Stomach (tissue), 9 donors: ENCODE results near the gene DOCK1. TPM values are rescaled to one million over a fixed set of nuclear protein-coding genes. Genes with fewer than 3 reads are reported as not detected.

ENCODE experiments used
- DNase-seq, 2 donors: peaks; one replicate each; pipeline versions ENCODE4 v3.0.0 to v3.0.0-alpha.2; 2013 to 2019
- H3K27ac ChIP-seq, 5 donors: fragments of 200-600 bp in 4 of 5; sonication (generic) in 4 of 5; one replicate each; pipeline ENCODE4 v1.5.1; 2013 to 2019; ENCODE audit warnings: mild to moderate bottlenecking in 1 of 5, moderate library complexity in 1 of 5
- H3K27me3 ChIP-seq, 3 donors: fragments of 200-600 bp; sonication (generic); one replicate each; pipeline ENCODE4 v1.5.1; 2017 to 2019; ENCODE audit warnings: mixed run types in 1 of 3
- H3K36me3 ChIP-seq, 4 donors: fragments of 200-600 bp; sonication (generic); 1 replicate in 3 of 4; 2 replicates in 1 of 4; pipeline ENCODE4 v1.5.1; 2016 to 2019
- H3K4me1 ChIP-seq, 4 donors: fragments of 200-600 bp; sonication (generic); one replicate each; pipeline ENCODE4 v1.5.1; 2016 to 2019
- H3K4me3 ChIP-seq, 4 donors: fragments of 200-600 bp; sonication (generic) in 3 of 4; one replicate each; pipeline ENCODE4 v1.5.1; 2016 to 2019; ENCODE audit warnings: mild to moderate bottlenecking in 1 of 4
- H3K9me3 ChIP-seq, 4 donors: fragments of 200-600 bp; sonication (generic); one replicate each; pipeline ENCODE4 v1.5.1; 2016 to 2019
- EP300 ChIP-seq: sonication (generic); formaldehyde crosslinking; IDR thresholded peaks from one replicate; pipeline ENCODE4 v1.6.1; 2017; ENCODE audit warnings: antibody characterized with exemption
- POLR2A ChIP-seq, 4 donors: fragments of 450-650 bp; IDR thresholded peaks; one replicate each; pipeline ENCODE4 v1.6.1; 2016; ENCODE audit warnings: antibody characterized with exemption in 4 of 4, control low read depth in 2 of 4, mild to moderate bottlenecking in 1 of 4, moderate library complexity in 1 of 4
- POLR2AphosphoS5 ChIP-seq, 3 donors: sonication (generic); formaldehyde crosslinking; IDR thresholded peaks; one replicate each; pipeline ENCODE4 v1.6.1; 2016; ENCODE audit warnings: antibody characterized with exemption in 3 of 3
- WGBS, 5 donors: extraction: QIAGEN DNeasy Blood & Tissue Kit in 3 of 5; methylation state at CpG; one replicate each; pipeline versions ENCODE4 v1.1.5 to v1.1.7; 2013 to 2018; 5-methylcytosine and 5-hydroxymethylcytosine counted together
- intact Hi-C: fragments of 100-400 bp; cut with DNase I; formaldehyde crosslinking; loops from one replicate; pipeline ENCODE4 v1.15.1; 2023; ENCODE audit warnings: low total_unique reads
- polyA plus RNA-seq, 3 donors: library from polyadenylated mRNA; stranded (reverse); fragments of 200-250 nt; gene quantifications; one replicate each; pipeline ENCODE4 v1.2.3, GENCODE V29; 2013
- total RNA-seq, 5 donors: library from RNA; depleted of rRNA; stranded (reverse); fragments of >200 nt; gene quantifications; one replicate each; pipeline versions ENCODE4 v1.1.0 to v1.2.3, GENCODE V29; 2014 to 2016
- TF ChIP-seq, protein P1 (sequence below), 7 experiments: fragments of 450-650 bp in 4 of 7; fragments of 200-600 bp in 3 of 7; sonication (generic) in 3 of 7; IDR thresholded peaks; one replicate each; pipeline ENCODE4 v1.5.1; 2016 to 2019; ENCODE audit warnings: antibody characterized with exemption in 7 of 7, control low read depth in 2 of 7, mild to moderate bottlenecking in 1 of 7
- donor health status: healthy with polysubstance abuse.
- donor health status: Bipolar disorder and iron deficiency.
- donor health status: healthy.

DOCK1 gene
- total and polyA plus RNA-seq, 8 donors: 8.4 to 114 (median 35.0) TPM

DNA sequence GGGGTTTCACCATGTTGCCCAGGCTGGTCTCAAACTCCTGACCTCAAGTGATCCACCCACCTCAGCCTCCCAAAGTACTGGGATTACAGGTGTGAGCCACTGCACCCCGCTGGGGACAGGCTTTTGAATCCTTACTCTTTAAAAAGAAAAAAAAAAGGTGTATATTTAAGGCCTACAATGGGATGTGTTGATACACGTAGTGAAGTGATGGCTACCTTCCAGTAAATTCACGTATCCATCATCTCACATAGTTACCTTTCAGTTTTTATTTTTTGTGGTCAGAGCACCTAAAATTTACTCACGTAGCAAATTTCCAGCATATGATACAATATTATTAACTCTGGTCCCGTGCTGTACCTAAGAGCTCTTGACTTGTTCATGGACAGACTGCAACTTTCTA is 410.7 kb downstream of the DOCK1 start:
- Histone ChIP-seq H3K9me3 (no peaks in the 10 kb centered on the region), H3K4me1 (peaks cover 0 to 10% (median 0%) of the 10 kb centered on the region in 4 donors), H3K36me3 (no peaks in the 10 kb centered on the region), H3K27ac (no peak overlapping the region), H3K4me3 (no peak overlapping the region), H3K27me3 (no peaks in the 10 kb centered on the region)
- intact Hi-C loops: no loop called here
- DNase-seq: no peak
- 90 to 92% (median 91%) methylated on average over 5 of the region's 5 CpGs for WGBS, 5 donors
- TF ChIP-seq POLR2AphosphoS5 (IDR thresholded peaks at IDR 0.05) (no peak), EP300 (no peak), POLR2A (IDR thresholded peaks at IDR 0.05) (no peak)
- TF ChIP-seq, protein P1, sequence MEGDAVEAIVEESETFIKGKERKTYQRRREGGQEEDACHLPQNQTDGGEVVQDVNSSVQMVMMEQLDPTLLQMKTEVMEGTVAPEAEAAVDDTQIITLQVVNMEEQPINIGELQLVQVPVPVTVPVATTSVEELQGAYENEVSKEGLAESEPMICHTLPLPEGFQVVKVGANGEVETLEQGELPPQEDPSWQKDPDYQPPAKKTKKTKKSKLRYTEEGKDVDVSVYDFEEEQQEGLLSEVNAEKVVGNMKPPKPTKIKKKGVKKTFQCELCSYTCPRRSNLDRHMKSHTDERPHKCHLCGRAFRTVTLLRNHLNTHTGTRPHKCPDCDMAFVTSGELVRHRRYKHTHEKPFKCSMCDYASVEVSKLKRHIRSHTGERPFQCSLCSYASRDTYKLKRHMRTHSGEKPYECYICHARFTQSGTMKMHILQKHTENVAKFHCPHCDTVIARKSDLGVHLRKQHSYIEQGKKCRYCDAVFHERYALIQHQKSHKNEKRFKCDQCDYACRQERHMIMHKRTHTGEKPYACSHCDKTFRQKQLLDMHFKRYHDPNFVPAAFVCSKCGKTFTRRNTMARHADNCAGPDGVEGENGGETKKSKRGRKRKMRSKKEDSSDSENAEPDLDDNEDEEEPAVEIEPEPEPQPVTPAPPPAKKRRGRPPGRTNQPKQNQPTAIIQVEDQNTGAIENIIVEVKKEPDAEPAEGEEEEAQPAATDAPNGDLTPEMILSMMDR (IDR thresholded peaks at IDR 0.05): no peak

DNA sequence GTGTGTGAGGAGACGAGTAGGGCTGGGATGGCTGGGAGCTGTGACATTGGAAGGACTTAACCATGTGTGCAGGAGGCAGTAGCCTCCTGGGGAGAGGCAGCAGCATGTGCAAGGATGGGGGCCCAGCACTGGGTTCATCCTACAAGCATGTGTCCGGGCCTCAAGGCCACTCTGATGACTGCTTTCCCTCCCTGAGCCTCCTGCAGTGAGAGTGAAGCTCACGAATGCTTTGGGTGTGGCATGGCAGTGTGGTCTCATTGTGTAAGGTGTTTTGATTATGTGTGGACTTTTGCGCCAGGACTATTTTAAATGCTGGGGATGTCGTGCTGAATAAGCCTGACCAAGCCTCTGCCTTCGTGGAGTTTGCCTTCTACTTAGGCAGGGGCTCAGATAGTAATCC is 413.2 kb downstream of the DOCK1 start:
- Histone ChIP-seq H3K27ac (no peak overlapping the region), H3K27me3 (no peaks in the 10 kb centered on the region), H3K4me1 (peaks cover 0 to 3% (median 0%) of the 10 kb centered on the region in 4 donors), H3K4me3 (no peak overlapping the region), H3K36me3 (peaks cover 0 to 5% (median 0%) of the 10 kb centered on the region in 4 donors), H3K9me3 (no peaks in the 10 kb centered on the region)
- 72 to 80% (median 78%) methylated on average over 6 of the region's 6 CpGs for WGBS, 5 donors
- intact Hi-C loops: no loop called here
- DNase-seq: no peak
- TF ChIP-seq, protein P1 (IDR thresholded peaks at IDR 0.05): no peak
- TF ChIP-seq EP300 (no peak), POLR2AphosphoS5 (IDR thresholded peaks at IDR 0.05) (no peak), POLR2A (IDR thresholded peaks at IDR 0.05) (no peak)

- Histone ChIP-seq H3K27me3 (no peaks in the 10 kb centered on the region), H3K9me3 (no peaks in the 10 kb centered on the region), H3K4me3 (no peak overlapping the region), H3K4me1 (peaks cover 0 to 3% (median 0%) of the 10 kb centered on the region in 4 donors), H3K27ac (no peak overlapping the region), H3K36me3 (peaks cover 0 to 5% (median 0%) of the 10 kb centered on the region in 4 donors)
- 96 to 98% (median 96%) methylated on average over 9 of the region's 9 CpGs for whole genome bisulfite sequencing, 5 donors
- DNase-seq: no peak
- intact Hi-C loops: no loop called here
- TF ChIP-seq POLR2A (IDR thresholded peaks at IDR 0.05) (no peak), EP300 (no peak), POLR2AphosphoS5 (IDR thresholded peaks at IDR 0.05) (no peak)
- TF ChIP-seq, protein P1 (IDR thresholded peaks at IDR 0.05): no peak
Observed at GRCh38 chr10:127319271-127319670, 414.0 kb downstream of the DOCK1 start.

- H3K4me1 ChIP-seq: peaks cover 0 to under 1% (median 0%) of the 10 kb centered on the region in 4 donors
- H3K27ac ChIP-seq: no peak overlapping the region
- intact Hi-C loops: no loop called here
- no peak overlapping the region for H3K4me3 ChIP-seq
- WGBS, 5 donors: 95 to 99% (median 96%) methylated on average over 10 of the region's 10 CpGs
- H3K9me3 ChIP-seq: no peaks in the 10 kb centered on the region
- TF ChIP-seq POLR2AphosphoS5 (IDR thresholded peaks at IDR 0.05) (no peak), EP300 (no peak), POLR2A (IDR thresholded peaks at IDR 0.05) (no peak)
- TF ChIP-seq, protein P1 (IDR thresholded peaks at IDR 0.05): no peak
- H3K36me3 ChIP-seq: peaks cover 0 to 5% (median 0%) of the 10 kb centered on the region in 4 donors
- no peaks in the 10 kb centered on the region for H3K27me3 ChIP-seq
- DNase-seq: no peak
Observed at GRCh38 chr10:127319691-127320090, 414.5 kb downstream of the DOCK1 start.
